Measurements from ENCODE around the gene PALM2AKAP2. TPM values are rescaled to one million over a fixed set of nuclear protein-coding genes. Genes with fewer than 3 reads are reported as not detected.

The PALM2AKAP2 gene
- total and polyA plus RNA-seq, 7 donors = 0.60 to 4.5 (median 1.2) TPM; not detected in 1

GRCh38 chr9:109735801-109736200, 44.2 kb upstream of the PALM2AKAP2 start:
- DNase-seq = no peak
- no peaks in the 10 kb centered on the region for H3K36me3 ChIP-seq
- H3K9me3 ChIP-seq = no peaks in the 10 kb centered on the region
- no peaks in the 10 kb centered on the region for H3K27me3 ChIP-seq
- H3K27ac ChIP-seq = no peak overlapping the region
- TF ChIP-seq CTCF (IDR thresholded peaks at IDR 0.05) = no peak
- no peak for TF ChIP-seq POLR2A (IDR thresholded peaks at IDR 0.05)
- no peak for TF ChIP-seq EP300 (IDR thresholded peaks at IDR 0.05)
- no peak for TF ChIP-seq POLR2AphosphoS5 (IDR thresholded peaks at IDR 0.05)
- H3K4me3 ChIP-seq = no peak overlapping the region
- peaks cover 0 to 12% (median 7%) of the 10 kb centered on the region in 4 donors for H3K4me1 ChIP-seq
- intact Hi-C loops (cut with DNase I) = no loop called here
- WGBS, 2 donors = 82 to 86% methylated on average over 6 of the region's 6 CpGs

GRCh38 chr9:109737295-109737694, 42.7 kb upstream of the PALM2AKAP2 start:
- TF ChIP-seq POLR2A (IDR thresholded peaks at IDR 0.05) (no peak), POLR2AphosphoS5 (IDR thresholded peaks at IDR 0.05) (peak; percentile 91 to 98 (median 96)), CTCF (IDR thresholded peaks at IDR 0.05) (no peak), EP300 (IDR thresholded peaks at IDR 0.05) (peak; percentile 15 to 85 (median 72))
- H3K36me3 ChIP-seq = no peaks in the 10 kb centered on the region
- H3K4me3 ChIP-seq = no peak overlapping the region
- no peak for DNase-seq
- no peaks in the 10 kb centered on the region for H3K27me3 ChIP-seq
- no peaks in the 10 kb centered on the region for H3K9me3 ChIP-seq
- H3K4me1 ChIP-seq = peaks cover 0 to 12% (median 7%) of the 10 kb centered on the region in 4 donors
- H3K27ac ChIP-seq = peak overlapping the region in 1 of 4 donors; percentile 13
- 81 to 84% methylated on average over 1 of the region's 1 CpG for WGBS, 2 donors
- intact Hi-C loops (cut with DNase I) = no loop called here

- 59 to 65% methylated on average over 3 of the region's 3 CpGs for WGBS, 2 donors
- Histone ChIP-seq H3K27me3 (no peaks in the 10 kb centered on the region), H3K36me3 (no peaks in the 10 kb centered on the region), H3K4me3 (no peak overlapping the region), H3K4me1 (peaks cover 0 to 17% (median 12%) of the 10 kb centered on the region in 4 donors), H3K27ac (no peak overlapping the region), H3K9me3 (no peaks in the 10 kb centered on the region)
- no peak for DNase-seq
- no peak for TF ChIP-seq POLR2A (IDR thresholded peaks at IDR 0.05)
- no peak for TF ChIP-seq POLR2AphosphoS5 (IDR thresholded peaks at IDR 0.05)
- no peak for TF ChIP-seq EP300 (IDR thresholded peaks at IDR 0.05)
- no peak for TF ChIP-seq CTCF (IDR thresholded peaks at IDR 0.05)
- intact Hi-C loops (cut with DNase I) = no loop called here
Measured at GRCh38 chr9:109739760-109740159, 40.2 kb upstream of the PALM2AKAP2 start.

- Histone ChIP-seq H3K36me3 (no peaks in the 10 kb centered on the region), H3K4me3 (no peak overlapping the region), H3K27me3 (no peaks in the 10 kb centered on the region), H3K4me1 (peaks cover 0 to 26% (median 25%) of the 10 kb centered on the region in 4 donors), H3K27ac (no peak overlapping the region), H3K9me3 (no peaks in the 10 kb centered on the region)
- 67 to 78% methylated on average over 2 of the region's 2 CpGs for WGBS, 2 donors
- no peak for DNase-seq
- intact Hi-C loops (cut with DNase I) = no loop called here
- no peak for TF ChIP-seq POLR2AphosphoS5 (IDR thresholded peaks at IDR 0.05)
- no peak for TF ChIP-seq EP300 (IDR thresholded peaks at IDR 0.05)
- no peak for TF ChIP-seq POLR2A (IDR thresholded peaks at IDR 0.05)
- no peak for TF ChIP-seq CTCF (IDR thresholded peaks at IDR 0.05)
Measured at GRCh38 chr9:109742776-109743348, 37.1 kb upstream of the PALM2AKAP2 start.

- Histone ChIP-seq H3K27me3 (no peaks in the 10 kb centered on the region), H3K4me3 (no peak overlapping the region), H3K9me3 (no peaks in the 10 kb centered on the region), H3K27ac (no peak overlapping the region), H3K36me3 (no peaks in the 10 kb centered on the region), H3K4me1 (peaks cover 0 to 26% (median 24%) of the 10 kb centered on the region in 4 donors)
- intact Hi-C loops (cut with DNase I) = no loop called here
- no peak for TF ChIP-seq CTCF (IDR thresholded peaks at IDR 0.05)
- TF ChIP-seq POLR2AphosphoS5 (IDR thresholded peaks at IDR 0.05) = no peak
- TF ChIP-seq EP300 (IDR thresholded peaks at IDR 0.05) = no peak
- TF ChIP-seq POLR2A (IDR thresholded peaks at IDR 0.05) = no peak
- DNase-seq = no peak
- 82 to 83% methylated on average over 2 of the region's 2 CpGs for WGBS, 2 donors
Measured at GRCh38 chr9:109743696-109744095, 36.3 kb upstream of the PALM2AKAP2 start.
